Upper lobe of left lung (tissue), 6 donors: ENCODE results near the gene DUSP9. TPM values are rescaled to one million over a fixed set of nuclear protein-coding genes. Genes with fewer than 3 reads are reported as not detected.

Experiments
- ATAC-seq, 2 donors: fragments of 200-7000 bp; cut with Tn5 transposase; one replicate each; pipeline ENCODE4 v1.9.1; 2022; ENCODE audit warnings: mild to moderate bottlenecking in 2 of 2, moderate library complexity in 2 of 2; ENCODE audit not compliant: low FRiP score in 2 of 2
- DNase-seq, 2 donors: peaks; one replicate each; pipeline ENCODE4 v3.0.0-alpha.2; 2019 to 2020
- H3K27ac ChIP-seq, 4 donors: fragments of 200-600 bp; sonication (generic); one replicate each; pipeline ENCODE4 v1.5.1; 2016 to 2019
- H3K27me3 ChIP-seq, 4 donors: fragments of 200-600 bp; sonication (generic); one replicate each; pipeline ENCODE4 v1.5.1; 2017 to 2019
- H3K36me3 ChIP-seq, 4 donors: fragments of 200-600 bp; sonication (generic); one replicate each; pipeline ENCODE4 v1.5.1; 2016 to 2019
- H3K4me1 ChIP-seq, 4 donors: fragments of 200-600 bp; sonication (generic); one replicate each; pipeline ENCODE4 v1.5.1; 2018 to 2019
- H3K4me3 ChIP-seq, 4 donors: fragments of 200-600 bp; sonication (generic); one replicate each; pipeline ENCODE4 v1.5.1; 2017 to 2019; ENCODE audit warnings: mild to moderate bottlenecking in 2 of 4, moderate library complexity in 1 of 4
- H3K9me3 ChIP-seq, 4 donors: fragments of 200-600 bp; sonication (generic); one replicate each; pipeline ENCODE4 v1.5.1; 2018 to 2019
- CTCF ChIP-seq, 6 experiments: fragments of 450-650 bp in 4 of 6; fragments of 200-600 bp in 2 of 6; sonication (generic) in 2 of 6; IDR thresholded peaks; one replicate each; pipeline ENCODE4 v1.5.1; 2016 to 2019; ENCODE audit warnings: antibody characterized with exemption in 6 of 6
- EP300 ChIP-seq, 4 donors: sonication (generic); formaldehyde crosslinking; IDR thresholded peaks; one replicate each; pipeline ENCODE4 v1.5.1; 2017; ENCODE audit warnings: antibody characterized with exemption in 4 of 4, control low read depth in 2 of 4
- POLR2A ChIP-seq, 4 donors: fragments of 450-650 bp; IDR thresholded peaks; one replicate each; pipeline ENCODE4 v1.5.1; 2016 to 2017; ENCODE audit warnings: antibody characterized with exemption in 4 of 4, mild to moderate bottlenecking in 2 of 4
- POLR2AphosphoS5 ChIP-seq, 2 donors: sonication (generic); formaldehyde crosslinking; IDR thresholded peaks; one replicate each; pipeline ENCODE4 v1.5.1; 2017; ENCODE audit warnings: antibody characterized with exemption in 2 of 2
- whole genome bisulfite sequencing, 2 donors: methylation state at CpG; one replicate each; pipeline ENCODE4 v1.1.5; 2017 to 2018; 5-methylcytosine and 5-hydroxymethylcytosine counted together
- total RNA-seq, 6 donors: library from RNA; depleted of rRNA in 4 of 6; stranded (reverse); fragments of >200 nt in 4 of 6; gene quantifications; one replicate each; pipeline versions ENCODE4 v1.1.0 to v1.2.1, GENCODE V29; 2016 to 2021
- donor health status: DM: no; HTN: no; CAD: no; lungs with moderate emphysema.
- donor health status: DM: no; HTN: yes; CAD: no; lungs with severe emphysema.

Gene DUSP9
- total RNA-seq, 6 donors from 2014 or later = 0.14 to 0.44 (median 0.27) TPM; not detected in 3

GRCh38 chrX:153620576-153620975 lies 26.4 kb upstream of the DUSP9 start:
- H3K27me3 ChIP-seq = no peaks in the 10 kb centered on the region
- WGBS, 2 donors = 78% methylated on average over 5 of the region's 5 CpGs
- ATAC-seq = no peak

GRCh38 chrX:153621949-153622598 lies 24.9 kb upstream of the DUSP9 start:
- Histone ChIP-seq H3K4me3 (no peak overlapping the region), H3K27me3 (no peaks in the 10 kb centered on the region), H3K36me3 (no peaks in the 10 kb centered on the region), H3K27ac (no peak overlapping the region), H3K9me3 (no peaks in the 10 kb centered on the region), H3K4me1 (no peaks in the 10 kb centered on the region)
- TF ChIP-seq EP300 (IDR thresholded peaks at IDR 0.05) (no peak), POLR2A (IDR thresholded peaks at IDR 0.05) (no peak), CTCF (IDR thresholded peaks at IDR 0.05) (no peak), POLR2AphosphoS5 (IDR thresholded peaks at IDR 0.05) (no peak)
- ATAC-seq (no peak), DNase-seq (no peak)
- 87 to 88% methylated on average over 27 of the region's 27 CpGs for WGBS, 2 donors

More at GRCh38 chrX:153620576-153620975, 26.4 kb upstream of the DUSP9 start:
- Histone ChIP-seq H3K27ac (no peak overlapping the region), H3K4me1 (no peaks in the 10 kb centered on the region), H3K9me3 (no peaks in the 10 kb centered on the region), H3K36me3 (no peaks in the 10 kb centered on the region), H3K4me3 (no peak overlapping the region)
- DNase-seq = no peak
- TF ChIP-seq POLR2AphosphoS5 (IDR thresholded peaks at IDR 0.05) = no peak
- TF ChIP-seq CTCF (IDR thresholded peaks at IDR 0.05) = no peak
- TF ChIP-seq EP300 (IDR thresholded peaks at IDR 0.05) = no peak
- no peak for TF ChIP-seq POLR2A (IDR thresholded peaks at IDR 0.05)

- TF ChIP-seq POLR2AphosphoS5 (IDR thresholded peaks at IDR 0.05) (no peak), CTCF (IDR thresholded peaks at IDR 0.05) (no peak), POLR2A (IDR thresholded peaks at IDR 0.05) (no peak), EP300 (IDR thresholded peaks at IDR 0.05) (no peak)
Measured at GRCh38 chrX:153622661-153623309, 24.2 kb upstream of the DUSP9 start.

GRCh38 chrX:153623310-153624029 lies 23.5 kb upstream of the DUSP9 start:
- ATAC-seq (no peak), DNase-seq (no peak)
- no peaks in the 10 kb centered on the region for H3K4me1 ChIP-seq
- H3K4me3 ChIP-seq = no peak overlapping the region
- WGBS, 2 donors = 76 to 90% methylated on average over 4 to 16 of the region's 16 CpGs
- TF ChIP-seq EP300 (IDR thresholded peaks at IDR 0.05) (no peak), CTCF (IDR thresholded peaks at IDR 0.05) (no peak), POLR2AphosphoS5 (IDR thresholded peaks at IDR 0.05) (no peak), POLR2A (IDR thresholded peaks at IDR 0.05) (no peak)
- H3K27me3 ChIP-seq = no peaks in the 10 kb centered on the region
- H3K9me3 ChIP-seq = no peaks in the 10 kb centered on the region
- H3K36me3 ChIP-seq = no peaks in the 10 kb centered on the region
- H3K27ac ChIP-seq = no peak overlapping the region

More at GRCh38 chrX:153622661-153623309, 24.2 kb upstream of the DUSP9 start:
- Histone ChIP-seq H3K36me3 (no peaks in the 10 kb centered on the region), H3K27ac (no peak overlapping the region), H3K4me1 (no peaks in the 10 kb centered on the region), H3K27me3 (no peaks in the 10 kb centered on the region), H3K9me3 (no peaks in the 10 kb centered on the region), H3K4me3 (no peak overlapping the region)
- no peak for ATAC-seq
- WGBS, 2 donors = 41 to 67% methylated on average over 13 to 17 of the region's 17 CpGs
- no peak for DNase-seq
